COLO829 (cell line): ENCODE measurements around the gene TAF6.
A peak's percentile ranks its signal among the peaks of the same experiment; 100 is the strongest.

ENCODE experiments used
- DNase-seq: peaks from one replicate; pipeline ENCODE4 v3.0.0; 2012; ENCODE audit warnings: low spot score

TAF6 gene

DNA sequence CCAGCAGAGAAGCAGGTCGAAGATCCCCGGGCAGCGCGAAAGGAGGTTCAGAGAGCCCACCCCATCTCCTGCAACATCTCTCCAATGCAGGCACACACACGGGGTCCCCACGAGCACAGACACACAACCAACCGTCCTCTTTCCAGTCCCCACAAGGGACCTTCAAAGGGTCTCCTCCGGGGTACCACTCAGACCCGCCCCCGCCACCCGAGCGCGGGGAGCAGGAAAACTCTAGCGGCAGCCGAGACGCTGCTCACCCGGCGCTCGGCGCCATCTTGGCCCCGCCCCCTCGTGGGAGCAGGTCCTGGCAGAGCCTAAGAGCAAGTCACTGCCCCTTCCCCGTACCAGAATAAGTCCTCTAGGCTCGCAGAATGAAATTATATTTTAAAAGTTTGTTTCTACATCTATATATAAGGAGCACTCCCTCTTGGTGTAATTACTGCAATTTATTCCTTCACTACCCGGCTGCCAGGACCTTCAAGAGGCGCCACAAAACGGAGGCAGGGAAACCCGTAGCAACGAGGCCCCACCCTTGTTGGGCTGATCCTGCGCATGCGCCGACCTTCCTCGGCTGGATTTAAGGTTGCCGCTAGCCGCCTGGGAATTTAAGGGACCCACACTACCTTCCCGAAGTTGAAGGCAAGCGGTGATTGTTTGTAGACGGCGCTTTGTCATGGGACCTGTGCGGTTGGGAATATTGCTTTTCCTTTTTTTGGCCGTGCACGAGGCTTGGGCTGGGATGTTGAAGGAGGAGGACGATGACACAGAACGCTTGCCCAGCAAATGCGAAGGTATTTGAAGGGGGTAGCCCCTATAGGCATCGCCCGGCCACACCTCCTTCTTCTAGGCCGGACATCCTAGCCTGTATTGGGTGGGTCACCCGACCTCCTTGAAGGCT, at the start of gene TAF6, which contains the start of gene CNPY4:
TAF6 (minus strand) TSS at position 287 of the 898 bp plus-strand sequence. CDS start 5,149 bp downstream, outside the sequence.
CNPY4 (plus strand) TSS at position 563 of the 898 bp plus-strand sequence; CDS start at position 674, 111 bp downstream.
- peak; percentile 100 for DNase-seq

DNA sequence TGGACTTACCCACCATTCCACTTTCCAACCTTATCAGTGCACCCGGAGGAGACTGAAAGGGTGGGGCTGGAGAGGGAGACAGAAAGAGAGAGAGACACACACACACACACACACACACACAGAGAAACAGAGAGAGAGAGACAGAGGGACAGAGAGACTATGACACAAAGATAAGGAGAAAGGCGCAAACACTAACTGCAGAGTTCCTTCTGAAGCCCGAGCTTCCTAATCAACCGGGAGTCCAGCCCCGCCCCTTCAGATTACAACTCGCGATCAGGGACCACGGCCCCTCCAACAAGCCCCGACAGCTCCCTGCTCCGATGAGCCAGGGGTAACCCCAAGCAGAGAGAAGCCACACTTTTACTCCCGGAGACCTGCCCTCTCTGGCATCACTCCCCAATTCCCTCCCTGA, 48.8 kb upstream of the TAF6 start:
- DNase-seq, result no peak

DNA sequence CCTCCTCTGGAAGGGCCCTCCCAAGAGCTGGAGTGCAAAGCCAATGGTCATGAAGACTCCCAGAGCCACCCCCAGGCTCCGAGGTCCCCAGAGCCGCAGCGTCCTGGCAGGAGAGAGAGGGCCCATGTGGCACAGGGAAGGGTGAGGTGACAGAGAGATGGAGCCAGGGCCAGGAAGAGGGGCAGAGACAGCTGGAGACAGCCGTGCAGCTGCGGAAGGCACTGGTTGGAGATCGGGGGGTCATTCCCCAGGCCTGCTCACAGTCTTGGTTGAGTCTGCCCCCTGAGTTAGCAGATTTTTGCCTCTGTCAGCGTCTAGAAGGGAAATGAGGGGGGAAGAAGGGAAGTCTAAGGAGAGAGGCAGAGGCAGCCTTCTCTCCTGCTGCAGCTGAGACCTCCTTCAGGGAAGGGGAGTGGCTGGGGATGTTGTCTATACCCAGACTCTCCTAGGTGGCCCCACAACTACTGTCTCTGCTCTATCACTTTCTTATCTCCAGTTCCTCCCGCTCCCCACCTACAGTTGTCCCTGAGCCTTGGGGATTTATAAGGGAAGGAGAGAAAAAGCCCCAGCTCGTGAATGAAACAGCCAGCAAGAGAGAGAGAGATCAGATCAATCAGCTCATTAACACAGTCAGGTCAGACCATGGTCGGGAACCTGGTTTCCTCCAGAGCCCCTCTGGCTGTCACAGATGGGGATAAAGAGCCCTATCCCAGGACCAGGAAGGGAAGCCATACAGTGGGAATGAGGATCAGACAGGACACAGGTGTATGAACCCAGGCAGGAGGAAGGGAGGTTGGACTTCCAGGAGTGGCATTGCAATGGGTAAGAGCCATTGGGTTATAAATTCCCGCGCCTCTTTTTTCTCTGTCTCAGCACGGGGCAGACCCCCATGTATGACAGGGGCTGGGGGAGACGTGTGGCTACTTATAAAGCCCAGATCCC, 48.1 kb upstream of the TAF6 start:
- DNase-seq, result no peak

DNA sequence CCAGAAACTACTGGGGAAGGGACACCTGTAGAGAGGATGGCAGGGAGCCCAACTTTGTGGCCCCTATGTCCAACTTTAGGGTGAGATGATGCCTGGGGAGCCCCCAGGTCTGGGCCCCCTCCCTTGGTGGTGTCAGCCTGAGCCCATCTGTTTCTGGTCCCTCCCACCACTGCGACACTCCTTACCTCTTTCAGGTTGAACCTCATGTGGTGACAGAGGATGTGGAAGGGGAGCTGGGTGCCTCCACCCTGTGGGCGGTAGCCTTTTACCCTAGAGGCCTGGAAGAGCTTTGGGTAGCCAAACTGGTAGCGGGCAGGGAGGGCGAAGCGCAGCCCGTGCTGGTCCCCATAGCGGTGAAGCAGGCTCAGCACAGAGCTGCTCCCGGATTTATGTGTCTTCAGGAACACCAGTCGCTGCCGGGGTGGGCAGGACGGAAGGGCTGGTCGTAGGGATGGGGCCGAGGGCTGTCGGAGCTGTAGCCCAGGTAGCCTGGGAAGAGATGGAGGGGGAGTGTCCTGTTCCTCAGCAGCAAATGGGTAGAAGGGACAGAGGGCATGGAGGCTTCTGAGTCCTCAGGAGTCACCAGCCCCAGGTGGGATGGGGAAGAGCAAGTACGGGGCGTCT, 47.3 kb upstream of the TAF6 start:
- no peak for DNase-seq

DNA sequence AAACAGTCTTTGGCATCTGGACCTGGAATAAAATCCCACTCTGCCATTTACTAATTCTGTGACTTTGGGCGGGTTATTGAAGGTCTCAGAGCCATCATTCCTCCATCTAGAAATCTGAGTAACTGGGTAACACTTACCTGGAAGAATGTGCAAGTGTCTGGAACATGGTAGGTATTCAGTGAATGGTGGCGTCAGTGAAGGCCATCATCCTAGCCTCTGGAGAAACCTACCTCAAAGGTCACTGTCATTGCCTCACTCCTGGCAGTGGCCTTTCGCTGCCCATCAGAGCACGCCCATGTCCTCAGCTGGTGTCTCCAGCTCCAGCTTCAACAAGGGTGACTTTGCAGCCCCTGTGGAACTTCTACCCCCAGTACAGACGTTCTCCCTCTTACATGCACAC, 44.7 kb upstream of the TAF6 start:
- DNase-seq, result no peak

DNA sequence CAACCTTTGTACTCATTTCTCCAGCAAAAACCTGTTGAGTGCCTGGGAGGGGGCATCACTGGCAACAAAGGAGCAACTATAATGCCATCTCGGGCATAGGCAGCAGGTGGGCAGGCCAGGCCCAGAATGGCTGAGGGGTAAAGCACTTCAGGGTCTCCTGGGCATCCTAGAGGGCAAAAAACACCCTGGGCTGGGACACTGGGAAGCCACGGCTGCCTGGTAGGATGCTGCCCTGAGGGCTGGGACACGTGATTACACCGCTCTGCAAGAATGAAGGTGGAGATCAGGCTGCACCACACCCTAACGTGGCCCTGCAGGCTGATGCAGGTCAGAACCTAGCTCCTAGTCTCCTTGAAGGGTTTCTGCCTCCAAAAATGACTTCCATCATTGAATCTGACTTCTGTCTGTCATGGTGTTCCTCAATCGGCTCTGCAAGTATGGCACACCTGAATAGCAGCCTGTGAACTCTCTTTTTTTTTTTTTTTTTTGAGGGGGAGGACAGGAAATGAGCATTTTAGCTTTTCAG, 43.9 kb upstream of the TAF6 start:
- no peak for DNase-seq

DNA sequence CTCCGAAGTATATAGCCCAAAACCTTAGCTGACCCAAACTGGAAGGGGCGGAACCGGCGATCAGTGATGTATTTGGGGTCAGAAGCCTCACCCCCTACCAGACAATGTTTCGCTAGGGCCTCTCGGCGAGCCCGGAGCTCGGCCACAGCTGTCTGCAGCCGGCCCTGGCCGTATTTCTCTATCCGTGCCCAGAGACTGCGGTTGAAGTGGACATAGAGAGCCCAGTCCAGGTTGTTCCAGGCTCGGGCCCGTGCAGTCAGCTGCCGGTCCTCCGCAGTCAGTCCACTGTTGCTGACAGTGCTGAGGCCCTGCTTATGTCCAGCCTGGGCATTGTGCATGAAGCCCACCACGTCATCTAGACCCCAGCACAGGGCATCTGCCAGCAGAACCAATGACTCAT, 40.9 kb upstream of the TAF6 start:
- no peak for DNase-seq

DNA sequence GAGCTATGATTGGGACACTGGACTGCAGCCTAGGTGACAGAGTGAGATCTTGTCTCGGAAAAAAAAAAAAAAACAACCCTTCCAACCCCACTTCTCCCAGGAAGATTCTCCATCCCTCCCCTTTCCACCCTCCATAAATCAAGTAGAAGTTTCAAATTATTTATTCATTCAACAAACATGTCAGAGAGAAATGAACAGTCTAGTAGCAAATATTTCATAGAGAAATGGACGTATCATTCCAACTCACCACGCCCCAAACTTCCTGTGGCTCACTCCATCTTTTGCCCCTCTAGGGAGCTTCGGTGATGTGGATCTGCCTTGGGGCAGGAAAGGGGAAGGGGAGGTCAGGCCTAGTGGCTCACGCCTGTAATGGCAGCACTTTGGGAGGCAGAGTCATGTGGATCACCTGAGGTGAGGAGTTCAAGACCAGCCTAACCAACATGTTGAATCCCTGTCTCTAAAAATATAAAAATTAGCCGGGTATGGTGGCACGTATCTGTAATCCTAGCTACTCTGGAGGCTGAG, 40.0 kb upstream of the TAF6 start:
- DNase-seq, result no peak

DNA sequence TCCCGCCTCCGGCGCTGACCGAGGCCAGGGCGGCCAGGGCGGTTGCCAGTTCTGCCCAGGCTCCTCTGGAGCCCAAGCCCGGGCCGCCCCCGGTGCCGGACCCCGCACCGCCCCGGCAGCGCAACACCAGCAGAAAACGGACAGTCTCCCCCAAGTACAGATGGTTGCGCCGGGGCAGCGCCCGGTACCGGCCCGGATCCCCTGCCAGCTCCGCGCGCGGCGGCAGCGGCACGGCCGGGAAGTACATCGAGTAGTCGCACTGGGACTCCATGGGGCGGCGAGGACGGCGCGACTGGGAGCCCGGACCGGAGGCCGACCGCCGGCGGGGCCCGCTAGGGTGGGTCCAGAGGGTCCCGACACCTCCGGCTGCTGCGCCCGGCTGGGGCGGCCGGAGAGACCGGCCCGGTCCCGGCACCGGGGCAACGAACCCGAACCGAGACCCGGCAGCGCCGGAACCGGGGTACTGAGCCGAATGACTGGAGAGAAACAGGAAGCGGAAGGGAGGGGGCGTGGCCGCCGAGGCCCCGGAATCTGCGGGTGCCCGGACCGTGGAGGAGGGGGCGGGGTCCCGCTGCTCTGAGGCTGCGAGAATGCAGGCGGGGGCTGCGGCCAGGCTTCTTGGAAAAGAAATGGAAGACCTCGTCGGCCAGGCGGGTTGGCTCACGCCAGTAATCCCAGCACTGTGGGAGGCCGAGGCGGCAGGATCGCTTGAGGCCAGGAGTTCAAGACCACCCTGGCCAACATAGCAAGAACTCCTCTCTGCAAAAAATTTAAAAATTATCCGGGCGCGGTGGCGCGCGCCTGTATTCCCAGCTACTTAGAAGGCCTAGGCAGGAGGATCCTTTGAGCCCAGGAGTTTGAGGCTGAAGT, 39.3 kb upstream of the TAF6 start, which contains the start of gene TRAPPC14:
TRAPPC14 (minus strand) TSS at position 495 of the 870 bp plus-strand sequence; CDS start at position 271, 224 bp downstream.
- DNase-seq, result peak; percentile 97

DNA sequence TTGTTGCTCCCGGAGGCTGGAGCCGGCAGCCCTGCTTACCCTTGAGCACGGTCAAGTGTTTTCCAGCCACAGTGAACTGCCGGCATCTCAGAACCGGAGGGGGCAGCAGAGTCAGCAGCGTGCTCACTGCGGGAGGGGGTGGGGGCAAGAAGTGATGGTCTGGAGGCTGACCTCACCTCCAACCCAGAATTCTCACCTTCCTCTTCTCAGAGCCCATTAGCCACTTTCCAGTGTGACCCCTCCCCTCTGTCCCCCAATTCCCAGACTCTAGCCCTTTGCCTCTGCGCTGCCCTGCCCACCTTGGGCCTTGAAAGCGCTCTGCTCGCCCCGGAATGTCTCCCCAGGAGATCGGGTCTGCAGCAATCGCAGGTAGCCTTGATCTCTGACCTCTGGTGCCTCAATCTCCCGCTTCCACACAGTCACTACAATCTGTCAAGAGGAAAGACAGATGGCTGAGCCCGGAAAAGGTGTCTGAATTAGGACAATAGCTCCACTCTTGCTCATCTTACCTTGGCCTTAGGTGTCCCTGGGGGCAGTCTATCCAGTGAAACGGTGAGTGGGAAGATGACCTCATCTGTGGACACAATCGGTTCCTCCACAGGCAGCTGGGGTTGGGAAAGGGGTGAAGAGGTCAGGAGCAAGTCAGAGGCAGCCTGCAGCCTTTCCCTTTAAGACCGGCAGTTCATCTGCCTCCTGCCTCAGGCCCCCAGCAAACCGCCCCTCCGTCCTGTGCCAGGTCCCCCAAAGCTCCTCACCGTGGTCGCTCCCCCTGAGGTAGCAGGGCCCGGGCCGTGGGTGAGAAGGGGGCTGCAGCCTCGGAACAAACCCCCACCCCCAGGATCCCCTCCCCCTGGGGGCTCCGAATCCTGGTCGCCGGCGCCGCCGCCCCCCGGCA, 38.4 kb upstream of the TAF6 start:
- DNase-seq, result no peak

DNA sequence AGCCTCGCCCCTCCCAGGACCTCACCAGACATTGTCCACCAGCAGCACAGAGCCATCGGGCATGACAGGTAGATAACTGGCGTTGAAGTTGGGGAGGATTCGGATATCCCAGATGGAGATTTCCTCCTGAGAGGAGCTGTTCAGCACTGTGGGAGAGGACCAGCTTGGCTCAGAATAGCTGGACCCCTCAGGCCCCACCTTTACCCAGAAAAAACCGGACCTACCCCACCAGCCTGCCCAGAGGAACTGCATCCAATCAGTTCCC, 37.8 kb upstream of the TAF6 start:
- DNase-seq, result no peak

DNA sequence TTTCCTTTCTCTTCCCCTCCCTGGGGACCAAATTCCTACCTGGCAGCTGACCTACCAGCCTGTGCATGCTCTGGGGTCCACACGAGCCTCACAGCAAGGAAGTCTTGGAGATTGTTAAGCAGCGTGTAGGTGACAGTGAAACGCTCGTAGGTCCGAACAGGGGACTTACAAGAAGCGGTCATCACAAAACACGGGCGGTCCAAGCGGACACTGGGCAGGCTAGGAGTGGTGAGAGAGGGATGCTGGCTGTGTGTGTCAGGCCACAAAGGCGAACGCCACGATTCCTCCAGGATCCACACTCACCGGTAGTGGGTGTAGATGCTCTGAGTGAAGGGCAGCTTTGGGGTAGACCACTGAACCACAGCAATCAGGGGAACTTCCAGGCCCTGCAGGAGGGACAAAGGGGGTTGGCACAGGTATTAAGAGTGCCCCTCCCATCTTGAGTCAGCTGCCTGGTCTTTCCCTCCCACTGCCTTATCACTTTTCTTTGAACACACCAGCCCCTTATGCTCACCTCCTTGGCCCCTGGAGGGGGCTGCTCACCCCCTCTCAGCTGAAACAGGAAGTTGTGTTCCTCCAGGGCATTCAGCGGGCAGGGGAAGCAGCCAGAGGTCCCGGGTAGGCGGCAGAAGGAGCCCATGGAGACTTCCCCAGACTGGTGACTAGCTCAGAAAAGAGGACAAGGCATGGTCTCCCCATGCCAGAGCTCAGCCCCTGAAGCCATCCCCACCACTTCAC, 37.3 kb upstream of the TAF6 start:
- no peak for DNase-seq

DNA sequence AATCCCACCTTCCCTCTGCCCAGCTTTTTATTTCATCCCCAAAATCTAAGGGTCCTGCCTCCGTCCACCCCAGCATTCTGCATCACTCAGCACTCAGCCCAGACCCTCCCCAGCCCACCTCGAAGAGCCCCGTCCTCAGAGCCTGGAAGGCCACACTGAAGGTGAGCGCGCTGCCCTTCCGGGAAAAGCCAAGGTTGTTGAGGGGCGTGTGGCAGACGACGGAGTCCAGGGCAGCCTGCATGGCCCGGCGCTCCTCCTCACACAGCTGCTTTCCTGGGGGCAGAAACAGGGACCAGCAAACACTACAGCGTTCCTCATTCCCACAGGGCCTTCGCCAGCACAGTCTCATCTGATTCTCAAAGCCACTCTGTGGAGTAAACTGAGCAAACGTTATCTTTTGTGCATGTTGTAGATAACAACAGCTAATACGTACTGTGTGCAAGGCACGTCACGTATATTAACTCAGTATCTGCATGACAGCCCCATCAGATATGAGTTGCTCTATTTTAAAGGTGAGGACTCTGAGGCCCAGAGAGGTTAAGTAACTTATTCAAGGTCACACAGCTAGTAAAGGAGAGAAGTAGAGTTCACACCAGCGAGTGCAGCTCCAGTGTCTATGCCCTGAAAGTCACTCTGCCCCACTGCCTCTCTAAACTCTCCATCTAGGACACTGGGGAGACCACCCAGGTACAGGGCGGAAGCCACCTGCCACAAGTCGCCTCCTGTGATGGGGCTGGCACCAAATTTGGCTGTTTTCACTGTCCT, 36.6 kb upstream of the TAF6 start:
- DNase-seq, result no peak

DNA sequence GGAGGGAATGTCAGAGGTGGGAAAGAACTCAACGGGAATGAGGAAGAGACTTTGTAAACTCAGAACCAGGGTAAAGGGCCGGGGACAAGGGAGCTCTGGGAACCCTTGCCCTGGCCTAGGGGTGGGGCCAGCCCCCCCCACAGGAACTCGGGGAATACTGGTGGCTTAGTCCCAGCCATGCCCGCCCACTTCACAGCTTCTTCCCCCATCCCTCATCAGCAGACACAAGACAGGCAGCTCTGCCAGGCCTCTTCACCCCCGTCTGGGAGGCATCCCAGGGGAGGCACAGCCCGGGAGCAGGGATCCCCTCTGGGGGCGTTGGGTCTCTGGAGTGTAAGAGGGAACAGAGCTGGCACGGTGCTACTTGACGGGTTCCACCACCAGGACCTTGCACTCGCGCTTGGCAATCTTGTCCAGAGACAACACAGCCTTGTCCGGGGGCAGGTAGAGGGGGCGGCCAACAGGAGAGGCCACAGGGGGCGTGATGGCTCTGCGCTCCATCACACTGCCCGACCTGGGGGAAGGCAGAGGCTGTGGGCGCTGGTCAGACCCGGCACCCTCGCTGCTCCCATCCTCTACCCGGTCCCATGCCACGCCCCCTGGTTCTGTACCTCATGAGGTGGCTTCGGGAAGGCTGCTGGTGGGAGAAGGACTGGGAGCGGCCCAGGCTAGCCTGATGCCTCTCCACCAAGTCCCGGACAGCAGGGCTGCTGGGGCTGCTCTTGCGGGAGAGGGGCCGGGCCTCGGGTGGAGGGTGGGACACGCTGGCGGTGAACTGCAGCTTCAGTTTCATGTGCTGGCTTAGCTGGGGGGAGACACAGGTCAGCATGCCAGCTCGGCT, 35.7 kb upstream of the TAF6 start:
- no peak for DNase-seq

DNA sequence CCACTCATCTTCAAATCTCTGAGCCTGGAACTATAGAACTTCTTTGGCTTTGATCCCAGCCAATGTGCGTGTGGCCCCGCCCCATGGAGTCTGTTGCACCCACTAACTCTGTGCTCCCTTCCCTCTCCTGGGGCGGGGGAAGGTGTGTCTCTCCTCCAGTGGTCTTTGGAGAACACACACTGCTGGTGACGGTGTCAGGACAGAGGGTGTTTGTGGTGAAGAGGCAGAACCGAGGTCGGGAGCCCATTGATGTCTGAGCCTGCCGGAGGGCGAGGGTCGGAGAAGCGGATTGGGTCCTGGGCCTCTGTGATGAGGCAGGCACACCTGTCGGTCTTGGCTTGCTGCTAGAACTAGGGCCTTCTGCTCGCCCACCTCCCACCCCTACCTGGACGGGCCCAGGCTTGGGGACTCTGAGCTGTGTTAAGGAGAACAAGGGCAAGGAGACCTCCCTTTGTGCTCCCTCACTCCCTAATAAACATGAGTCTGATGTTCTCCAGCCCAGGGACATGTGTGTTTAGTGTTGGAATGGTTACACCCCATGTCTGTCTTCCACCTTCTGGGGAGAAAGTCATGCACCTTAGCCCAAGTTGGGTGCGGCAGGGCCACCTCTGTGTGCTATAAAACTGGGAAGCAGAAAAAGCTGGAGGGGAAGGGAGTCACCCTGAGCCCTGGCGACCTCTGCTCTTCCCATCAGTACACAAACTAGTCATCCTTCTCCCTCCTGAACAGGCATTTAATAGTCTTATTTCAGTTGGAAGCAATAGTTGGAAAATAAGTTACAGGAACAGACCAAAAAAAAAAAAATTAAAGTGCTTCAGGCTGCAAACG, 34.8 kb upstream of the TAF6 start:
- no peak for DNase-seq

DNA sequence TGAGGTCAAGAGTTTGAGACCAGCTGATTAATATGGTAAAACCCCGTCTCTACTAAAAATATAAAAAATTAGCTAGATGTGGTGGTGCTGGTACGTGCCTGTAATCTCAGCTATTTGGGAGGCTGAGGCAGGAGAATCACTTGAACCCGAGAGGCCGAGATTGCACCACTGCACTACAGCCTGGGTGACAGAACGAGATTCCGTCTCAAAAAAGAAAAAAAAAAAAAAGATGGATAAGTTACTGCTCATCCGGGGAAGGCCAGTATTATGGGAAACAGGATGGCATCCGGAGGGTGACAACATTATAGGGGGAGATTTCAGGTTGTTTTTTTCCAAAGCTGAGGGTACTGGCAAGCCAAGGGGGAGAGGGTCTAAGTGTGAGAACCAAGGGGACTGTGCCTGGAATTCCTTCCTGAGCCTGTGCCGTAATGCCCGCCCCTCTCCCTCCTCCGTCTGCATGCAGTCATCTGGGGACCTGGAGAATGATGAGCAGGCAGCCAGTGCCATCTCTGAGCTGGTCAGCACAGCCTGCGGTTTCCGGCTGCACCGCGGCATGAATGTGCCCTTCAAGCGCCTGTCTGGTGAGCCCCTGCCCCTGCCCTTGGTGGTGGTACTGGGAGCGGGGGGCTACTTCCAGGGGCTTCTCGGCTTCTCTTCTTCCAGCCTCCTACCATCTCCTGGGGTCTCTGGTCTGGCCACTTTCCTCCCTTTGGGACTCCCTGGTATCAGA, 33.9 kb upstream of the TAF6 start:
- DNase-seq, result no peak
